Left renal pelvis (tissue), 4 donors: Measurements from ENCODE around the gene MAMDC4. TPM values are rescaled to one million over a fixed set of nuclear protein-coding genes. Genes with fewer than 3 reads are reported as not detected.
"Not testable (repeated sequence)": the region's sequence is repeated elsewhere in the genome, so short reads cannot be mapped to it uniquely, and the experiment has no call there.

Source experiments
- DNase-seq, 4 donors: peaks; one replicate each; pipeline ENCODE4 v3.0.0-alpha.2; 2013; ENCODE audit warnings: low read depth in 4 of 4, low spot score in 3 of 4
- polyA plus RNA-seq, 4 donors: library from polyadenylated mRNA; unstranded; fragments of 120-200 nt; gene quantifications; one replicate each; pipeline ENCODE4 v1.2.1, GENCODE V29; 2013; ENCODE audit not compliant: insufficient read length in 4 of 4

The MAMDC4 gene
- polyA plus RNA-seq, 4 donors: 4.7 to 11.6 (median 6.3) TPM

DNA sequence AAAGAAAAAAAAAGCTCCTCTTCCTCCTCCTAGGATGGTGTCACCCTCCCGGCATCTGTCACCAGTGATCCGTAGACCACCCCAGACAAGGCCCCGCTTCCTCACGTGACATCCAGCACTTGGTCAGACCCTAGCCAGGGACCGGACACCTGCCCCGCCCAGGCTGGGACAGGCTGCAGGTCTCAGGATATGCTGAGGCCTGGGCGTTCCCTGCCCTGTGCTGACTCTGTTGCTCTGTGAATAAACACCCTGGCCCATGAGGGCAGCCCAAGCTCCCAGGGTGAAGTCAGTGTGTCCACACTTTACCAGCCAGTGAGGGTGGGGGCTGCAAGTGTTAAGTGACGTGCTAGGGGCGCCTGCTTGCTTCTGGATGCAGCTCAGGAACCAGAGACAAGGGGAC, 8.4 kb downstream of the MAMDC4 start:
- no peak for DNase-seq

DNA sequence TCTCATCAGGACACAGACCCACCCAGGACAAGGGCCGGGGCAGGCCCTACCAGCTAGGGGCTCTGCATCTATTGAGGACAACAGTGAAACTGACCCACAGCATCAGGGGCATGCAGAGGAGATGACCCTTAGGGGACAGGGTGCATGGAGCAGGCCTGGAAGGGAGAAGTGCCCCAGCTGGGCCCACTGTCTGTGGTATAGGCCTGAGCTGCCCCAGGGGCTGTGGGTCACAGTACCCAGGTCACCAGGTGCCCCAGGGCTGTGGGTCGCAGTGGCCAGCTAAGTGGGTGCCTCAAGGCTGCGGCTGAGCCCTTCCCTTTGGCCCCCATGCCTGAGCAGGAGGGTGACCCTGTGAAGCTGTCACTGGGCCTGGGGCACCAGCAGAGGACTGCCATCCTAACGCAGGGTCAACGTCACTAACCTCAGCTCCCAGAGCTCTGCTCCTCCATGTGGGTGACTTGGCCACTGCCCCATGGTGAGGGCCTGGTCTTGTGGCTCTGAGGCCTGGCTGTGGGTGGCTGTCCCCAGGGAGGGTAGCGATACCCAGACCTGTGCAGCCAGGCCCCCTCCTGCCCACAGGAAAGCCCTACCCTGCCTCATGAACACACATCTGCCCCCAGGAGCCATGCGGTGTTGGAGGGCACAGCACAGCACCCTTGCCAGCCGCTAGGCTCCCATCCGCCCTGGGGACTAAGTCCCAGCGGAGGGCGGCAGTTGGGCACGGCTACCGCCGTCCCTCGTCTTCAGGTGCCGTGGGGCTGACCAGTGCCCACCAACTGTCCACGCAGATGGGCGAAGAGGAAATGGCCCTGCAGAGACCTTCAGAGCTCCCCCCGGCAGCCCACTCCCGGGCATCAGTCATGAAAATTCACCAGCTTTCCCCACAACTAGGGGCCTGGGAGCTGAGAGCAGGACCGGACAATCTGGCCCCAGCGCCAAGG, 9.1 kb downstream of the MAMDC4 start:
- DNase-seq: no peak

DNA sequence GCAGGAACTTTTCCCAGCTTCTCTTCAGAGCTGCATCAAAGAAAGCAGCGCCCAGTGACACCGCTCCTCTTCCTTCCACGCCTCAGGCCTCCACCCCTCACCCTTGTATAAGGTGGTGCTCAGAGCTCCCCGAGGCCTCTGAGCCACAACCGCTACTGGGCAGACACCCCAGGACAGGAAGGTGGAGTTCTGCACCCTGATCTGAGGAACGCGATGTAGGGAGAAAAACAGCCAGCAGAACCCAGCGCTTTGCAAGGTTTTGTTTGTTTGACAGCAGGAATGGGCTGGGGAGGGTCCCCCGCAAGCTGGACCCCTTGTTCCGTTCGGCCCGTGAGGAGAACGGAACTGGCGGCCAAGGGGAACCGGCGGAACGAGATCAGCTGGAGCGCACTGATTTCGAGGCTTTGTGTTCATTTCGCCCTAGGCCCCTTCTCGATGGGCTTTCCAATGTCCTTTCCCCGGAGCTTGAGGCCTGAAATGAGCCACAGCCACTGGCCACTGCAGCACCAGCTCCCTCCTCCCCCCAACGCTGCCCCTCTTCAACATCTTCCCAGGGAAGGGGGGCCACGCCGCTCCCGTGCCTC, 9.8 kb downstream of the MAMDC4 start:
- no peak for DNase-seq

DNA sequence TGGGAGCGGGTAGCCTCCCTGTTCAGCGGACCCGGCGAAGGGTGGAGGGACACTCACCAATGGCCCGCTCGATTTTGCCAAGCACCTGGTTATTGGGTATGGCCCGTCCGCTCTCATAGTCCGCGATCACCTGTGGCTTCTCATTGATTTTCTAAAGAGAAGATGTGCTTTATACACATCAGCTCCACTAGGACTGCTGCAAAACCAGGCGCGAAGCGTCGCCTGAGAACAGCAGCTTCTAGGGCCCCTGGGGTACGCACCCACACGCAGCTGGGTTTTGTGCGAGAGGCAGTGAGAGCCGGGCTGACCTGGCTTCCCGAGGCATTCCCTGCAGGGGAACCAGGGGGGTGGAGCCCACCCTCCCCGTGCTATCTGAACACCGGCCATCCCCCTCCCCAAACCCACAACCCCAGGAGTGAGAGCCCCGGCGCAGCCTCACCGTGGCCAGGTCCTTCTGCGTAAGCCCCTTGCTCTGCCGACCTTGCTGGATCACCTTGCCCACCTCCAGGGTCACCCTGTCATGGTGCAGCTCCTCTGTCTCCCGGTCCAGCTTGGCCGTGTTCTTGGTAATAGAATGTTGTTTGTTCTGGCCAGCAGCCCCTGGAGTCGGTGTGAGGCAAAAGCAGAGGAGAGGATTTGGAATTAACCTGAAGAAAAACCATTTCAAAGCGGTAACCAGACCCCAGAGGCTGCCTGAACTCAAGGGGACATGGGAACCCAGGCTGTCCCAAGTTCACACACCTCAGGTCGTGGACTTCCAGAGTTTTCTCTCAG, 10.9 kb downstream of the MAMDC4 start:
- DNase-seq: no peak

DNA sequence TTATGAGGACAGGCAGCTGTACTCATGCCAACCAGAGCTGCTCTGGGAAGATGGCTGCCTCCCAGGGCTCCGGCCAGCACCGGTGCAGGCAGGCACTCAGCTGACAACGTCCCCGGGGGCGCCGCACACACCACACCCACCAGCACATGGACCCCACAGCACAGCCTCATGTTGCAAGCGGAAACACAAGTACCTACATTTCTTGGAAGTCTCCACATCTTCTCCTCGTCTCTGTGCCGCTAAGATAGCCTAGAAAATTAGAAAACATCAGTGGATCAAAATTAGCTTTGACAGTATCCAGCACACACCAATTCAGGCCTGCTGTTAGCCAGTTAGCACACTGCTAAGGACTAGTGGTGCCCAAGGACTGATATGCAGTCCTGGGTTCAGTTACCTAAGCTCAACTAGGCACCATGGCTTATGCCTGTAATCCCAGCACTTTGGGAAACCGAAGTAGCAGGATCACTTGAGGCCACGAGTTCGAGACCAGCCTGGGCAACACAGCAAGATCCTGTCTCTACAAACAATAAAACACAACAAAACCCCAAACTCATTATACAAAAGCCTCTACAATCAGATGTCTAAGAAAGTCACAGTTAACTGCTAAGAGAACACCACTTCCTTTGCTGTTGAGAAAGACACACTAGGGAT, 11.6 kb downstream of the MAMDC4 start:
- no peak for DNase-seq

DNA sequence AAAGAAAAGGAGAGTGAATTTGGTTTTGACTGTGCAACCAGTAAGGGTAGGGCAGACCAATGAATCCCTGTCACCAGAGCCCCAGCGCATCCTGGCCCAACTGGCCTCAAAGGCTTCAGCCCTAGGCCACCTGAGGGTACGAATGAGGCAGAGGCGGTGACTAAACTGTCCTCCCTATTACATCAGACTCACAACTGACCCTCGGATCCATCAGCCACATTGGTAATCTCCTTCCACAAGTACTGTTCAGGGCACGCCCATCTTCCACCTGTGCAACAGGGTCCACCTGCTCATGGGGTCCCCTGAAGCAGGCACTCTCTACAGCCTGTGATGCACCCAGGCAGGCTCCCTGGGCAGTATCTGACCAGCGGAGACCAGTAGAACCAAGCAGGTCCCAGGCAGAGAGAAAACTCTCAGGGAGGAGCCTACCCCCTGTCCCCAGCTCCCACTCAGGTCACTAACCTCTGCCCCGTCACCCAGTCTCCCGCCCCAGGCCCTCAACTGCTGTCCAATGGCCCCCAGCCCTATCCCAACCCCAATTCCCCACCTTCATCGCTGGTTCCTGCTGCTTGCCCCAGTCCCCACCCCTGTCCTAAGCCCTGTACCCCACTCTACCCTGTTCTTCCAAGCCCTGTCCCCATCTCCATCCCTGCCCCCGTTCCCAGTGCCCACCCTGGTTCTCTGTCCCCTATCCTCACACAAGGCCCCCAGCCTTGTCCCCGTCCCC, 13.1 kb downstream of the MAMDC4 start:
- no peak for DNase-seq

DNA sequence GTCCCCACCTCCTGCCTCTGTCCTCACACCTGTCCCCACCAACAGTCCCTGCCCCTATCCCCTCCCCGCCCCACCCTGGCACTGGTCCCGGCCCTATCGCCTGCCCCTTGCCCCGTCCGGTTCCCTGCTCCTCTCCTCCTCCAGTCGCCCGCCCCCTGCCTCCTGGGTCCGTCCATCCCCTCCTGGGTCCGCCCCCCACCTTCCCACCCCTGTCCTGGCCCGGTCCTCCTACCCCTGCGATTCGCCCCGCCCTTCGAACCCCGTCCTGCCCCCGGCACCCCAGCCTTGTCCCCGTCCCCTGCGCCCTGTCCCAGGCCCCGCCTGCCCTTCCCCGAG, 13.6 kb downstream of the MAMDC4 start:
- DNase-seq: no peak

DNA sequence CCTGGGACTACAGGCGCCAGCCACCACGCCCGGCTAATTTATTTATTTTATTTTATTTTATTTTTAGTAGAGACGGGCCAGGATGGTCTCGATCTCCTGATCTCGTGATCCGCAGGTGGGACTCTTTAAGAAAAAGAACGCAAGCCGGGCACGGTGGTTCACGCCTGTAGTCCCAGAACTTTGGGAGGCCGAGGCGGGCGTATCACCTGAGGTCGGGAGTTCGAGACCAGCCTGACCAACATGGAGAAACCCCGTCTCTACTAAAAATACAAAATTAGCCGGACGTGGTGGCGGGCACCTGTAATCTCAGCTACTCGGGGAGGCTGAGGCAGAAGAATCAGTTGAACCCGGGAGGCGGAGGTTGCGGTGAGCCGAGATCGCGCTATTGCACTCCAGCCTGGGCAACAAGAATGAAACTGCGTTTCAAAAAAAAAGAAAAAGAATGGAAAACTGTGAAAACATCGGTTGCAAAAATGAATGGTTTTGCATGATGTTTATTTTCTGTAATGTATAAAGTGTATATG, 14.8 kb downstream of the MAMDC4 start:
- not testable (repeated sequence) for DNase-seq

DNA sequence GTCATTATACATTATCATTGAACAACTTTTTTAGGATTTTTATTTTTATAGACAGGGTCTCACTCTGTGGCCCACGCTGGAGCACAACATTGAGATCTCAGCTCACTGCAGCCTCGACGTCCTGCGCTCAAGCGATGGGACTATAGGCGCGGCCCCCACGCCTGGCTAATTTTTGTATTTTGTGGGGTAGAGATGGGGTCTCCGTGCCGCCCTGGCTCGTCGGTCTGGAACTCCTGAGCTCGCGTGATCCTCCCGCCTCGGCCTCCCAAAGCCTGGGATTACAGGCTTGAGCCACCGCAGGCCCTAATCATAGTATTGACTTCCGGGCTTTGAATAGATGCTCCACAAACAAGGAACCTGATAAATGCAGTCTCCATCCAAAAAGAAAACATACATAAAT, 15.3 kb downstream of the MAMDC4 start:
- no peak for DNase-seq

DNA sequence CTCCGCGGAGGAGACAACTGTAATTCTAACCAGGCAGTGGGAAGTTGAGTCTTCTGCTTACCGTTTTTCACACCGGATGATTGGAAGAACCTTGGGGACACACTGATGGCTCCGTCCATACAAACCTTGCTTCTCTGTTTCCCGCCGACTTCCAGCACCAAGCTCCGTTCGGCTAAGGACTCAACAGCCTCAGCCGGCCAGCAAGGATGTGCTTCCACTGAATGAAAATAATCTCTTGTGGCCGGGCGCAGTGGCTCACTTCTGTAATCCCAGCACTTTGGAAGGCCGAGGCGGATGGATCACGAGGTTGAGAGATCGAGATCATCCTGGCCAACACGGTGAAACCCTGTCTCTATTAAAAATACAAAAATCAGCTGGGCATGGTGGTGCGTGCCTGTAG, 15.8 kb downstream of the MAMDC4 start:
- DNase-seq: no peak

DNA sequence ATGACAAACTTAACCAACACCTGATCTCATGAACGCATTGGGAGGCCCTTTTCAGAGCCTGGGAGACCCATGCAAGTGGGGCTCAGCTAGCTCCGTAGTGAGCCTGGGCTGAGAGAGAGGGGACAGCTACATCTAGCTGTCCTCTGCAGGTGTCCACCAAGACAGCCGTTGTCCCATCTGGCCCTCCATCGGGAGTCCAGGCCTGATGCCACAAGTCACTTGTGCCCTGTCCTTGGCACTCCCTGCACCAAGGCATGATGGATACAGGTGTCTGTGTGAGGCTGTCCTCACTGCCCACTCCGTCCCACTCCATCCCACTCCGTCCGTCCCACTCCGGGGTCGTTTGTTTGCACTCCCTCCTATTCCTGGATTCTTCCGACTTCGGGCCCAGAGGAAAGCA, 16.5 kb downstream of the MAMDC4 start:
- DNase-seq: no peak

DNA sequence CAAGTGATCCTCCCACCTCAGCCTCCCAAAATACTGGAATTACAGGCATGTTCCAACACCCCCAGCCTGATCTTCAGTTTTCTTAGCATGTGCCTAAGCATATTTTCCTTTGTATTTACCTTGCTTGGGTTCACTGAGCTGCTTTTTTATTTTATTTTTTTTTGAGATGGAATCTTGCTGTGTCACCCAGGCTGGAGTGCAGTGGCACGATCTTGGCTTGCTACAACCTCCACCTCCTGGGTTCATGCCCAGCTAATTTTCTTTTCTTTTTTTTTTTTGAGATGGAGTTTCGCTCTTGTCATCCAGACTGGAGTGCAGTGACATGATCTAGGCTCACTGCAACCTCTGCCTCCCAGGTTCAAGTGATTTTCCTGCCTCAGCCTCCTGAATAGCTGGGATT, 17.5 kb downstream of the MAMDC4 start:
- DNase-seq: not testable (repeated sequence)

DNA sequence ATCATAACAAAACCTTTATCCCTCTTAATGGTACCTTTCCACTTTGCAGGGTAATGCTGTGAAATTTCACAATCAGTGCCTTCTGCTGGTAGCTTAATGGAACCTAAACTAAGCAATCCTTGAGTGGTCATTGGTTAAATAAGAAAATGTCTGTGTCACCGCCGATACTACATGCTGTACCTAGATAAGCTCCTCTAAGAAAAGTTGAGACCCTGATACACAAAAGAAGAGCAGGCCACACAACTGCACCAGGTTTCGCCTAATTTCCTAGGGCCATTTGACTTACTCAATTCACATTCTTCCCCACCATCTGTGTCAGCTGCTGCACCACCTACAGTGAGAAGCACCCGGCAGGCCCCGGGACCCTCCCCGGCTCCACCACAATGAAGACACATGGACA, 23.0 kb downstream of the MAMDC4 start:
- no peak for DNase-seq

DNA sequence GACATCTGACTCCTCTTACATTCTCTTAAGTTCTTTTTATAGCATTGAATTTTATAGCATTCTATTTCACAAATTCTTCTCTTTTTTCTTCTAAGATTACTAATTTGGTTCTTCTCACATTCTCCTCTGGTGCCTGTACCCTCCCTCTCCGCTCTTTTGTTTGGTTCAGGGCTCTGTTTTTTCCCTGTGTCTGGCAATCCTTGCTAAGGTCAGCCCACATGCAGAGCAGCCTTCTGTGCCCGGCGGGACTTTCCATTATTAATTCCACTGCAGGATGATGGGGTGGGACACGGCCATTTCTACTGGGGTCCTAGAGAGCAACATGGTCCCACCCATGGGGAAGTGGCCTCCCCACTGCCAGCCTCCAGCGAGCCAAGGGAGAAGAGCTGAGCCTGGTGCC, 24.3 kb downstream of the MAMDC4 start:
- no peak for DNase-seq

DNA sequence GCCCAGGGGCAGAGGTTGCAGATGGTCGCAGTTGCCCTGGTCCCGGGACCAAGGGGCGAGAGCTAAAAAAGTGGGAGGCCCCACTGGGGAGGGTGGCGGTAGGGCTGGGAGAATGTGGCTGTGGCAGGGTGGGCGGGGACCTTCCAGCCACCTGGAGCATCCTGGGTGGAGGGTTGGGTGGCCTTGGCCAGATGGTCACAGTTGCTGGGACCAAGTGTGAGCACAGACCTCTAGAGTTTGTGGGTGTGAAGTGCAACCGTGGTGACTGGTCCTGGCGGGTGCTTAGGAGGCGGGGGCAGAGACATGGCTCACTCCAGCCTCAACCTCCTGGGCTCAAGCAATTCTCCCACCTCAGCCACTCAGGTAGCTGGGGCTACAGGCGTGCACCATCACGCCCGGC, 28.5 kb downstream of the MAMDC4 start:
- DNase-seq: no peak

DNA sequence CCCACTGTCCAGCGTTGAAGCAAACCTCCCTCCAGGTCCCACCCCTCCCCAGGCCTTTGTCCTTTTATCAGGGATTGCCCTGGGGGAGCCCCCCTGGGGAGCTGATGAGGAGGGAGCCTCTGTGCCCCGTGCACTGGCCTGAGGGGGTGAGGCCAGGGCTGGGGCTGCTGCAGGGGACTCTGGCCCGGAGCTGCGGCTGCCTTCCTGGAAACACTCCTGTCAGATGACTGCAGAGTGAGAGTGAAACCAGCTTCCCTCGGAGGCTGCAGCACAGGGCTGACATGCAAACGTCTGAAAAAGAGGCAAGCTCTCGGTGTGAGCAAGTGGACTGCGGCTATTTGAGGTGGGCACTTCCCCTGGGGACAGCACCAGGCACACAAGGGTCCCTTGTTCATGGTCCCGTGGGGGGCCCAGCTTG, 29.6 kb downstream of the MAMDC4 start:
- no peak for DNase-seq

DNA sequence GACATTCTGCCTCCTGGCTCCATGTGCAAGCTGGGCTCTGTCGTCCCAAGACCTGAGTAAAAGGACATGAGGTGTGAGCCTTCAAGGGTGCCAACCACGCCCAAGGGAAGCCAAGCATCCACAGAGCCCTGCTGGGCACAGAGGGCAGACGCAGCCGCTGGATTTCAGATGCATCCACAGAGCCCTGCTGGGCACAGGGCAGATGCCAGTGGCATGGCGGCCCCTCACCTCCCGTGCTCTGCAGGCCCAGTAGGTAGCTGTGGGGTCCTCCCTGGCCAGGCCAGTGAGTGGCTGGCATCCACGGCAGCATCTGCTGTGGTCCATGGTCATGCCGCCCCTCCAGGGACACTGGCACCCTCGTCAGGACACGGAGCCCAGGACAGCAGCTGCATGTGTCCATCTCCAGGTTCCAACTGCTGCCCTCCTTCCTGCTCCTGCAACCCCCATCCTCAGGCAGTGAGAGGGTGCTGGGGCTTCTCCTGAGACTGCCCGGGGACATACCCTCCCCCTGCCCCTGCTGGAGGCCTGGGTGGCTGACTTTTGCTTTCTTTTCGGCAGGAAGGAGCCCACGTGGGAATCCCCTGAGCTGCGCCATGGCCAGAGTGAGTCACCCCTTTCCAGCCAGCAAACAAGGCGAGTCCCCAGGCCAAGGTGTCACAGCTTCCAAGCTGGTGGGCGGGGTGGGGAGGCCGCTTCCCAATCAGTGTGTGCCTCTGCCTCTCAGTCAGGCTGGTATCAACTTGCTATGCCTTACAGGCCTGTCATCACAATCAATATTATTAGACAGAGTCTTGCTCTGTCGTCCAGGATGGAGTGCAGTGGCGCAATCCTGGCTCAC, 30.2 kb downstream of the MAMDC4 start:
- DNase-seq: no peak

DNA sequence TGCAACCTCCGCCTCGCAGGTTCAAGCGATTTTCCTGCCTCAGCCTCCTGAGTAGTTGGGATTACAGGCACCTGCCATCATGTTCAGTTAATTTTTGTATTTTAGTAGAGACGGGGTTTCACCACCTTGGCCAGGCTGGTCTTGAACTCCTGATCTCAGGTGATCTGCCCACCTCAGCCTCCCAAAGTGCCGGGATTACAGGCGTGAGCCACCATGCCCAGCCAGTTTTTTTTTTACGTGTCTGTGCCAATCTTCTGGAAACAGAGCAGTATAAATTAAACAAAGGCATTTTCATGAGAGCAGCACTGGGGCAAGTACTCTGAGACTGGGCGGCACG, 30.8 kb downstream of the MAMDC4 start:
- not testable (repeated sequence) for DNase-seq

DNA sequence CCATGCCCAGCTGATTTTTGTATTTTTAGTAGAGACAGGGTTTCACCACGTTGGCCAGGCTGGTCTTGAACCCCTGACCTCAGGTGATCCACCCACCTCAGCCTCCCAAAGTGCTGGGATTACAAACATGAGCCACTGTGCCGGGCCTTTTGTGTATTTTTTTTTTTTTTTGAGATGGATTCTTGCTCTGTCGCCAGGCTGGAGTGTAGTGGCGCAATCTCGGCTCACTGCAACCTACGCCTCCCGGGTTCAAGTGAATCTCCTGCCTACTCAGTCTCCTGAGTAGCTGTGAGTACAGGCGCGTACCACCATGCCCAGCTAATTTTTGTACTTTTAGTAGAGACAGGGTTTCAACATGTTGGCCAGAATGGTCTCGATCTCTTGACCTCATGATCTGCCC, 31.5 kb downstream of the MAMDC4 start:
- DNase-seq: not testable (repeated sequence)
